AG09319 (cell line): ENCODE measurements around the gene SLC39A5.

Experiments used
- DNase-seq: peaks from one replicate; pipeline ENCODE4 v3.0.0-alpha.2; 2010; ENCODE audit warnings: low read depth; ENCODE audit errors: extremely low read depth
- TF ChIP-seq, protein P1 (sequence below): IDR thresholded peaks from 2 replicates; pipeline ENCODE4 v1.5.1; 2011; ENCODE audit warnings: low read depth, mild to moderate bottlenecking, inconsistent platforms, low read length, moderate library complexity

SLC39A5 gene

DNA sequence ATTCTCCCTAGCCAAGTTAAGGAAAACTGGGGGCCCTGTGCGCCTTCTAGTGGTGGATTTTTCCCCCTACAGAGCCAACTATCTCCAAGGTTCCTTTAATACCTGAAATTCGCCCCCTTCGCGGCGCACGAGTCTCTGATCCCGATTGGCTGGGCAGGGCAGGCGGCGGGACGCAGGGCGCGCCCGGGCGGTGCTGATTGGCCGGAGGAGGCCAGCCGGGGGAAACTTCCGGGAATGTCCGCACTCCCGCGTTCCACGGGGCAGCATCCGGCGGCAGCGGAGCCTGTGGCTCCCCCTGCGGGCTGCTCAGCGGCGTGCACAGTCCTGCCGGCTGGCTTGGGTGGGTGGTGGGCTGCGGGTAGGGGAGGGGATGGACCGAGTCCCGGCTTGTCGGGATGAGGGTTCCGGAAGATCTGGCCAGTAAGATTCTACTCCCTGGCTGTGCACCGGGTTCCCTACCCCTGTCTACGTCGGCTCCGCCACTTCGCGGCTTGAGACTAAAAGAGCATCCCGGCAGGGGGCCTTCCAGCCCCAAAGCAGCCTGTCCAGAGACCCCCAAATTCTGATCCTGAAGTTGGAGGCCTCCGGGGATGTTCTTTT lies 5.6 kb upstream of the SLC39A5 start, which contains the start of gene NABP2:
TSS of gene NABP2 (plus strand) at position 241 of the 600 bp plus-strand sequence. CDS start 515 bp downstream, outside the sequence.
- peak; percentile 94 for DNase-seq
- TF ChIP-seq, protein P1, sequence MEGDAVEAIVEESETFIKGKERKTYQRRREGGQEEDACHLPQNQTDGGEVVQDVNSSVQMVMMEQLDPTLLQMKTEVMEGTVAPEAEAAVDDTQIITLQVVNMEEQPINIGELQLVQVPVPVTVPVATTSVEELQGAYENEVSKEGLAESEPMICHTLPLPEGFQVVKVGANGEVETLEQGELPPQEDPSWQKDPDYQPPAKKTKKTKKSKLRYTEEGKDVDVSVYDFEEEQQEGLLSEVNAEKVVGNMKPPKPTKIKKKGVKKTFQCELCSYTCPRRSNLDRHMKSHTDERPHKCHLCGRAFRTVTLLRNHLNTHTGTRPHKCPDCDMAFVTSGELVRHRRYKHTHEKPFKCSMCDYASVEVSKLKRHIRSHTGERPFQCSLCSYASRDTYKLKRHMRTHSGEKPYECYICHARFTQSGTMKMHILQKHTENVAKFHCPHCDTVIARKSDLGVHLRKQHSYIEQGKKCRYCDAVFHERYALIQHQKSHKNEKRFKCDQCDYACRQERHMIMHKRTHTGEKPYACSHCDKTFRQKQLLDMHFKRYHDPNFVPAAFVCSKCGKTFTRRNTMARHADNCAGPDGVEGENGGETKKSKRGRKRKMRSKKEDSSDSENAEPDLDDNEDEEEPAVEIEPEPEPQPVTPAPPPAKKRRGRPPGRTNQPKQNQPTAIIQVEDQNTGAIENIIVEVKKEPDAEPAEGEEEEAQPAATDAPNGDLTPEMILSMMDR, result peak; percentile 69

DNA sequence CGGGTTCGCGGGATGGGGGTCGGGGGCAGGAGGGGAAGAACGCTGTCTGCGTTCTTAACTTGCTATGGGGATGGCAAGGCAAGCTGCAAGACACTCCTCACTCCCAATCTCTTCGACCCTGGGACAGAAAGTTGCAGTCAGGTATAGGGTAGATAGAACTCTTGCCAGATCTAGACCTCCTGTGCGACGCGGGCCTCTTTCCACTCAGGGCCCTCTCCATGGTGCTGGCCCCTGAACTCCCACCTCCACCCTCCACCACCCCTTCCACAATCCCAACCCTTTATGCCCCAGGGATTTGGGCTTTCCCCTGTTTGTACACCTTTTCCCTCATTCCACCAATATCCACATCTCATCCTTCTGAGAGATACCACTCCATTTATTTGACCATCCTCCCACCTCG lies 4.9 kb upstream of the SLC39A5 start:
- no peak for DNase-seq
- TF ChIP-seq, protein P1, result no peak

DNA sequence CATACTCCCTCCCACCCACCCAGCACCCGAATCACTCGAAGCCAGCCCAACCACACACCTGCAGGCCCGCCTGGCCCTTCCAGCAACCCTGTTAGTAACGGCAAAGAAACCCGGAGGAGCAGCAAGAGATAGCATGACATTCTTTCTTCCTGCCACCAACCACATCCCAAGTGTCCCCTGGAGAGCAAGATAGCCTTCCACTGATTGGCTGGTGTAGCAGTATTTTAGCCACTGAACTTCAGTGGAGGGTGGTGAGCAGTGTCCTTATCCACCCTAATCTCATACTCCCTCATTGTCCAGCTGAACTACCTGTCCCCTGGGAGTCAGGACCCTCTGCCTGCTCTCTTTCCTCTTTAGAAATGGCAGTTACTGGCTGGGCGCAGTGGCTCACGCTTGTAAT lies 769 bp upstream of the SLC39A5 start:
- no peak for DNase-seq
- TF ChIP-seq, protein P1, result no peak

DNA sequence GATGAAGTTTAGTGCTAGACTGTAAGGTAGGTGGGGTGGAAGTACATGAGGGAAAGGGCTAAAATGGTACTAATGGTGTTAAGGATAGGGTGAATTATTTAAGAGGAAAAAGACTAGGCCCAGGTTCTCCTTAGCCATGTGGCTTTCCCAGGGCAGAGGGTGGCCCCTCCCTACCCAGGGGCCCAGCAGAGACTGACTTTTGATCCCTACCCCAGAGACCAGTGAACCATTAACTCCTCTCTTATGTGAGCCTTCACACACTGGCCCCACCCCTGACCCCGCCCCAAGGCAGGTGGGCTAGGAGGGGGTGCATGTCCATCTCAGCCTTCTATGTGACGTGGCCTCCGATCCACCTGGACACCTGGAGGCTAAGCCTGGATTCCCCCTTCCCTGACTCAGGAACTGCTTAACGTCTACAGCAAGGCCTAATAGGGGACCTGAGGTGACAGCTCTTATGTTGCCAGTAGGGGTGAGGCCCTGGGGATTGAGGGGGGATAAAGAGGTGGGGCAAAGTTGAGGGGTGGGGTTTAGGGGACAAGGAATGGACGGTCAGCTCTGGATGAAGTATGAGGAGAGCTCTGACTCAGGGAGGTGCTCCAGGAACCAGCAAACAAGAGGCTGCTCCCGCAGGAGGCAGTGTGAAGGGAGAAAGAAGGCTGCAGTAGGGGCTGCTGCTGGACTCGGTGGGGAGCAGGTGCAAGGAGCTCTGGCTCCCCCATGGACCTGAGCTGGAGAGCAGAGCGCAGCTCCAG lies 757 bp downstream of the SLC39A5 start:
- DNase-seq, result no peak
- TF ChIP-seq, protein P1, result no peak

DNA sequence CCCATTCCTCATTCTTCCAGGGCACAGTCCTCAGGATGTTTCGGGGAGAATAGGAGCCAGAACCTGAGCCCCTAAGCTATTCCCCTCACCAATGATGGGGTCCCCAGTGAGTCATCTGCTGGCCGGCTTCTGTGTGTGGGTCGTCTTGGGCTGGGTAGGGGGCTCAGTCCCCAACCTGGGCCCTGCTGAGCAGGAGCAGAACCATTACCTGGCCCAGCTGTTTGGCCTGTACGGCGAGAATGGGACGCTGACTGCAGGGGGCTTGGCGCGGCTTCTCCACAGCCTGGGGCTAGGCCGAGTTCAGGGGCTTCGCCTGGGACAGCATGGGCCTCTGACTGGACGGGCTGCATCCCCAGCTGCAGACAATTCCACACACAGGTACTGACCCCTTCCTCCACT lies 1.3 kb downstream of the SLC39A5 start:
- DNase-seq, result no peak
- TF ChIP-seq, protein P1, result no peak

DNA sequence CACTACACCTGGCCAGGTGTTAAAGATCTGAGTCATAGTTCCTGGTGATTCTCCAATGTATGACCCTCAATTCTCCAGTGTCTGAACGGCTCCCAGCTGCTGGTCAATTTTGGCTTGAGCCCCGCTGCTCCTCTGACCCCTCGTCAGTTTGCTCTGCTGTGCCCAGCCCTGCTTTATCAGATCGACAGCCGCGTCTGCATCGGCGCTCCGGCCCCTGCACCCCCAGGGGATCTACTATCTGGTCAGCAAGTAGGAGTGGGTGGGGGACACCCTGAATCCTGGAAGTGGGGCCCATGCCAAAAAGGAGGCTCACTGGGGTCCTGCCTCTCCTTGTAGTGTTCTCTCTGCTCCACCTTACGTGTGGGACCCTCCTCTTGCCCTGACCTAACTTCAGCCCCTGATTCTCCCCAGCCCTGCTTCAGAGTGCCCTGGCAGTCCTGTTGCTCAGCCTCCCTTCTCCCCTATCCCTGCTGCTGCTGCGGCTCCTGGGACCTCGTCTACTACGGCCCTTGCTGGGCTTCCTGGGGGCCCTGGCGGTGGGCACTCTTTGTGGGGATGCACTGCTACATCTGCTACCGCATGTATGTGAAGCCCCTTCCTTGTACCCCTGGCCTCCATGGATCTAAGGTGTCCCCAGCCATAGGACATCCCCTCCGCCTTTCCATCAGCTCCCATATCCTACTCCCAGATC lies 5.0 kb downstream of the SLC39A5 start:
- no peak for DNase-seq
- TF ChIP-seq, protein P1, result no peak

DNA sequence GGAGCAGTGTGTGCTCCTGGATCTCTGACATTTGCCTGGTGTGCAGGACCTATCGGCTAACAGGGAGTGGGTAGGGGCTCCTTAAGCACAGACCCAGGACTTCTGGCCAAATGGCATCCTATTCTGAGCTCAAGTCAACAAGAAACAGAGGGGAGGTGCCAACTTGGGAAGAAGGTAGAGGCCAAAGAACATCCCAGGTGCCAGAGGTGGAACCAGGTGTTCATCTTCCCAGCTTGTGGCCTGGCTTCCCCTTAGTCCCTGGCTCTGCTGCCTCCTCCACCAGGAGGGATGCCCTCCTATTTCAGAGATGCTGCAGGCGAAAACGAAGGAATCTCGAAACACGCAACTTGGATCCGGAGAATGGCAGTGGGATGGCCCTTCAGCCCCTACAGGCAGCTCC lies 6.2 kb downstream of the SLC39A5 start:
- TF ChIP-seq, protein P1, result no peak
- DNase-seq, result no peak
